Thymus (tissue), 11 donors: ENCODE measurements around the gene SYT4. TPM values are rescaled to one million over a fixed set of nuclear protein-coding genes. Genes with fewer than 3 reads are reported as not detected.

ENCODE experiments used
- DNase-seq, 9 donors: peaks; one replicate each; pipeline ENCODE4 v3.0.0-alpha.2; 2013; ENCODE audit warnings: low spot score in 9 of 9, low read depth in 6 of 9, missing footprints in 1 of 9
- H3K27ac ChIP-seq, 2 donors: one replicate each; pipeline ENCODE4 v1.5.1; 2013; ENCODE audit warnings: control low read depth in 1 of 2, low read depth in 1 of 2, low read length in 1 of 2, mild to moderate bottlenecking in 1 of 2, moderate library complexity in 1 of 2
- H3K27me3 ChIP-seq, 2 donors: one replicate each; pipeline ENCODE4 v1.5.1; 2013; ENCODE audit warnings: low read length in 1 of 2; ENCODE audit not compliant: control insufficient read depth in 2 of 2, insufficient read depth in 1 of 2
- H3K36me3 ChIP-seq, 2 donors: one replicate each; pipeline ENCODE4 v1.5.1; 2013; ENCODE audit warnings: low read length in 1 of 2, mild to moderate bottlenecking in 1 of 2, moderate library complexity in 1 of 2; ENCODE audit not compliant: control insufficient read depth in 2 of 2, insufficient read depth in 2 of 2
- H3K4me1 ChIP-seq, 2 donors: one replicate each; pipeline ENCODE4 v1.5.1; 2013; ENCODE audit warnings: low read length in 2 of 2; ENCODE audit not compliant: control insufficient read depth in 2 of 2, insufficient read depth in 2 of 2
- H3K4me3 ChIP-seq, 2 donors: one replicate each; pipeline ENCODE4 v1.5.1; 2013; ENCODE audit warnings: low read length in 2 of 2, control low read depth in 1 of 2, mild to moderate bottlenecking in 1 of 2
- H3K9me3 ChIP-seq, 2 donors: one replicate each; pipeline ENCODE4 v1.5.1; 2013; ENCODE audit warnings: low read length in 1 of 2, mild to moderate bottlenecking in 1 of 2; ENCODE audit not compliant: control insufficient read depth in 2 of 2, insufficient read depth in 1 of 2
- WGBS: extraction: QIAGEN DNeasy Blood & Tissue Kit; methylation state at CpG from one replicate; pipeline ENCODE4 v1.1.7; 2013; 5-methylcytosine and 5-hydroxymethylcytosine counted together
- polyA plus RNA-seq: library from polyadenylated mRNA; stranded (reverse); fragments of 200-250 nt; gene quantifications from one replicate; pipeline ENCODE4 v1.2.3, GENCODE V29; 2013
- total RNA-seq: library from RNA; stranded (reverse); fragments of 120-200 nt; gene quantifications from one replicate; pipeline ENCODE4 v1.2.4, GENCODE V29; 2013
- donor health status: healthy.

Gene SYT4
- total and polyA plus RNA-seq, 2 donors, result 0.14 to 0.75 TPM

DNA sequence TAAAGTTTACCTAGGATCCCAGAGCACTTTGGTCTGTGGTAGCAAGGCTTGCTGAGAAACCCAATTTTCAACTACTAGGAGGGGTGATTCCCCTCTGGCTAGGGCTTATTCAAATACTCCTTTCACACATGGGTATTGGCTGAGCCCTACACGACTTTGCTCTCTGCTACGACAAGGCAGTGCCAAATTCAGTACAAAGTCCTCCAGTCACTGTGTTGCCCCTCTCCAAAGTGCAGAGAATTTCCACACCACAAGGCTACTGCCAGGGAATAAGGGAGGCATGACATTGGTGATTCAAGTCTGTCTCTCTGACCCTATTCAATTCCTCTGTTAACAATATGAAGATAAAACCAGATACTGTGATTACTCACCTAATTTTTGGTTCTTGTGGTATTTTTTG is 38.9 kb downstream of the SYT4 start:
- Histone ChIP-seq H3K9me3 (no peaks in the 10 kb centered on the region), H3K4me1 (no peaks in the 10 kb centered on the region), H3K4me3 (no peak overlapping the region), H3K27me3 (no peaks in the 10 kb centered on the region), H3K36me3 (no peaks in the 10 kb centered on the region), H3K27ac (no peak overlapping the region)
- WGBS, result 79% methylated on average over 2 of the region's 2 CpGs
- no peak for DNase-seq

- H3K36me3 ChIP-seq, result no peaks in the 10 kb centered on the region
- WGBS, result 66% methylated on average over 2 of the region's 2 CpGs
These were observed 40.4 kb downstream of the SYT4 start for GRCh38 chr18:43236921-43237320.

GRCh38 chr18:43234889-43235288 is 42.4 kb downstream of the SYT4 start:
- 90% methylated on average over 2 of the region's 2 CpGs for WGBS
- no peak overlapping the region for H3K4me3 ChIP-seq
- H3K36me3 ChIP-seq, result no peaks in the 10 kb centered on the region
- DNase-seq, result no peak
- no peaks in the 10 kb centered on the region for H3K4me1 ChIP-seq
- H3K27me3 ChIP-seq, result no peaks in the 10 kb centered on the region
- H3K9me3 ChIP-seq, result no peaks in the 10 kb centered on the region
- no peak overlapping the region for H3K27ac ChIP-seq

More at GRCh38 chr18:43236921-43237320, 40.4 kb downstream of the SYT4 start:
- Histone ChIP-seq H3K4me1 (no peaks in the 10 kb centered on the region), H3K4me3 (no peak overlapping the region), H3K9me3 (no peaks in the 10 kb centered on the region), H3K27ac (no peak overlapping the region), H3K27me3 (no peaks in the 10 kb centered on the region)
- no peak for DNase-seq

DNA sequence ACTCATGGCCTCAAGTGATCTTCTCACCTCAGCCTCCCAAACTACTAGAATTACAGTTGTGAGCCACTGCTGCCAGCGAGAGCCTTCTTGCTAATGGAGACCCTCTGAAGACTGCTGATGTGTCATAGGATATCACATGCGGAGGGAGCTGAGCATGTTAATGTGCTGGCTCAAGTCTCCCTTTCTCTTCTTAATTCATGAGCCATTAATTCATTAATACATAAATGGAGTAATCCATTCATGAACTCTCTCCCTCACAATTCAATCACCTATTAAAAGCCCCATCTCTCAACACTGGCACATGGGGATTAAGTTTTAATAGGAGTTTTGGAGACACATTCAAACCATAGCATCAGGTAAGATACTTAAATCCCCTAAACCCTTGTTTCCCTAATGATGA is 54.8 kb downstream of the SYT4 start:
- Histone ChIP-seq H3K9me3 (no peaks in the 10 kb centered on the region), H3K36me3 (no peaks in the 10 kb centered on the region), H3K27me3 (no peaks in the 10 kb centered on the region), H3K4me3 (no peak overlapping the region), H3K4me1 (no peaks in the 10 kb centered on the region), H3K27ac (no peak overlapping the region)
- no peak for DNase-seq
- WGBS, result 92% methylated on average over 2 of the region's 2 CpGs

DNA sequence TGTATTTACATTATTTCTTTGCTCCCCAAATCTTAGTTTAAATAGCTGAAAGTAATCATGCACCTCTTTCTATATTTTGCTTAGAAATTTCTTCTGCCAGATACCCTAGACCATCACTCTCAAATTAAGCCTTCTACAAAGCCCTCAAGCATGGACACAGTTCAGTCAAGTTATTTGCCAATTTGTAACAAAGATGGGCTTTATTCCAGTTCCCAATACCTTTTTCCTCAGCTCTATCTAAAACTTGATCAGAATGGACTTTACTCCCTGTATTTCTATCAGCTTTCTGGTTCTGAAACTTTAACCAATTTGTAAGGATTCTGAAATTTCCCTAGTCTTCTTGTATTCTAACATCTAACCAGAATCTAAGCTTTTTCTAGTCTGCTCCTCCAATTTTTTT is 56.6 kb downstream of the SYT4 start:
- H3K27ac ChIP-seq, result no peak overlapping the region

More for the DNA sequence above, 56.6 kb downstream of the SYT4 start:
- Histone ChIP-seq H3K4me1 (no peaks in the 10 kb centered on the region), H3K27me3 (no peaks in the 10 kb centered on the region), H3K4me3 (no peak overlapping the region), H3K9me3 (no peaks in the 10 kb centered on the region), H3K36me3 (no peaks in the 10 kb centered on the region)
- no peak for DNase-seq

Other genes starting within 250 kb of the SYT4 start
- not detected for gene RIT2, start 161.8 kb downstream of the SYT4 start, total RNA-seq
- 0.16 TPM for gene RIT2, start 161.8 kb downstream of the SYT4 start, polyA plus RNA-seq